Nephron progenitor cell (in vitro differentiated cells): Measurements from ENCODE around the gene RAB1B.
"Not testable (repeated sequence)": the region's sequence is repeated elsewhere in the genome, so short reads cannot be mapped to it uniquely, and the experiment has no call there.

Experiments
- DNase-seq: peaks from one replicate; pipeline ENCODE4 v3.0.0; 2021
- H3K27ac Mint-ChIP-seq: 2 replicates; pipeline ENCODE4 v1.8.0; 2021; ENCODE audit warnings: mild to moderate bottlenecking, moderate library complexity, mixed read lengths
- H3K27me3 Mint-ChIP-seq: 2 replicates; pipeline ENCODE4 v1.8.0; 2021; ENCODE audit warnings: mild to moderate bottlenecking, low read depth, mixed read lengths; ENCODE audit not compliant: poor library complexity
- H3K36me3 Mint-ChIP-seq: 2 replicates; pipeline ENCODE4 v1.8.0; 2021; ENCODE audit warnings: low read depth, mixed read lengths
- H3K4me1 Mint-ChIP-seq: 2 replicates; pipeline ENCODE4 v1.8.0; 2021; ENCODE audit warnings: mixed read lengths
- H3K4me3 Mint-ChIP-seq: 2 replicates; pipeline ENCODE4 v1.8.0; 2021; ENCODE audit warnings: mild to moderate bottlenecking, moderate library complexity, mixed read lengths
- H3K9me3 Mint-ChIP-seq: 2 replicates; pipeline ENCODE4 v1.8.0; 2021; ENCODE audit warnings: mild to moderate bottlenecking, moderate library complexity, mixed read lengths
- TF ChIP-seq, protein P1 (sequence below): fragments of 200-600 bp; sonication (generic); IDR thresholded peaks from 2 replicates; pipeline ENCODE4 v1.5.0; 2021; ENCODE audit warnings: antibody characterized with exemption

Gene RAB1B

DNA sequence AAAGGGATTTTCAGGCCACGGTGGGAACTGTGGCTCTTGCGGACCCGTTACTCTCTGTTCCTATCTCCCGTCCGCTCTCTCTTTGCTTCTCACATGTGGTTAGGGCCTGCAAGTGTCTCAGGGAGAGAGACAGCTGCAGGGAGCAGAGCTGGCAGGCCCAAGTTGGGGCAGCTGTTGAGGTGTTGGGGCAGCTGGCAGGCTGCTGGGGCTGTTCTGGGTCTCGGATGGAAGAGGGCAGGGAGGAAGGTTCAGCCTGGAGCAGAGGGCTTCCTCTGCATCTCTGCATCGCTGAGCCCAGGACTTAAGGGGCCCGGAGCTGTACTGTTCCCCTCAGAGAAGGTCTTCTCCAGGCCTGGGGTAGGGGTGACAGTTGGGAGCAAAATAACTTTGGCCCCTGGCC, 7.0 kb downstream of the RAB1B start:
- TF ChIP-seq, protein P1, sequence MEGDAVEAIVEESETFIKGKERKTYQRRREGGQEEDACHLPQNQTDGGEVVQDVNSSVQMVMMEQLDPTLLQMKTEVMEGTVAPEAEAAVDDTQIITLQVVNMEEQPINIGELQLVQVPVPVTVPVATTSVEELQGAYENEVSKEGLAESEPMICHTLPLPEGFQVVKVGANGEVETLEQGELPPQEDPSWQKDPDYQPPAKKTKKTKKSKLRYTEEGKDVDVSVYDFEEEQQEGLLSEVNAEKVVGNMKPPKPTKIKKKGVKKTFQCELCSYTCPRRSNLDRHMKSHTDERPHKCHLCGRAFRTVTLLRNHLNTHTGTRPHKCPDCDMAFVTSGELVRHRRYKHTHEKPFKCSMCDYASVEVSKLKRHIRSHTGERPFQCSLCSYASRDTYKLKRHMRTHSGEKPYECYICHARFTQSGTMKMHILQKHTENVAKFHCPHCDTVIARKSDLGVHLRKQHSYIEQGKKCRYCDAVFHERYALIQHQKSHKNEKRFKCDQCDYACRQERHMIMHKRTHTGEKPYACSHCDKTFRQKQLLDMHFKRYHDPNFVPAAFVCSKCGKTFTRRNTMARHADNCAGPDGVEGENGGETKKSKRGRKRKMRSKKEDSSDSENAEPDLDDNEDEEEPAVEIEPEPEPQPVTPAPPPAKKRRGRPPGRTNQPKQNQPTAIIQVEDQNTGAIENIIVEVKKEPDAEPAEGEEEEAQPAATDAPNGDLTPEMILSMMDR: no peak
- Mint-ChIP-seq H3K27me3 (peaks cover 13% of the 10 kb centered on the region), H3K36me3 (peaks cover 45% of the 10 kb centered on the region), H3K9me3 (no peaks in the 10 kb centered on the region), H3K4me1 (peaks cover 17% of the 10 kb centered on the region), H3K4me3 (no peak overlapping the region), H3K27ac (no peak overlapping the region)
- DNase-seq: no peak

DNA sequence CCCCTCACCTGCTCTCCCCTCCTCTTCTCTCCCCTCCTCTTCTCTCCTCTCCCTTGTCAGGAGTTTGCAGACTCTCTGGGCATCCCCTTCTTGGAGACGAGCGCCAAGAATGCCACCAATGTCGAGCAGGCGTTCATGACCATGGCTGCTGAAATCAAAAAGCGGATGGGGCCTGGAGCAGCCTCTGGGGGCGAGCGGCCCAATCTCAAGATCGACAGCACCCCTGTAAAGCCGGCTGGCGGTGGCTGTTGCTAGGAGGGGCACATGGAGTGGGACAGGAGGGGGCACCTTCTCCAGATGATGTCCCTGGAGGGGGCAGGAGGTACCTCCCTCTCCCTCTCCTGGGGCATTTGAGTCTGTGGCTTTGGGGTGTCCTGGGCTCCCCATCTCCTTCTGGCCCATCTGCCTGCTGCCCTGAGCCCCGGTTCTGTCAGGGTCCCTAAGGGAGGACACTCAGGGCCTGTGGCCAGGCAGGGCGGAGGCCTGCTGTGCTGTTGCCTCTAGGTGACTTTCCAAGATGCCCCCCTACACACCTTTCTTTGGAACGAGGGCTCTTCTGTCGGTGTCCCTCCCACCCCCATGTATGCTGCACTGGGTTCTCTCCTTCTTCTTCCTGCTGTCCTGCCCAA, 7.7 kb downstream of the RAB1B start:
- H3K27me3 Mint-ChIP-seq: peaks cover 18% of the 10 kb centered on the region
- no peaks in the 10 kb centered on the region for H3K9me3 Mint-ChIP-seq
- peaks cover 21% of the 10 kb centered on the region for H3K4me1 Mint-ChIP-seq
- TF ChIP-seq, protein P1: no peak
- peaks cover 41% of the 10 kb centered on the region for H3K36me3 Mint-ChIP-seq
- no peak for DNase-seq
- no peak overlapping the region for H3K4me3 Mint-ChIP-seq
- H3K27ac Mint-ChIP-seq: no peak overlapping the region

DNA sequence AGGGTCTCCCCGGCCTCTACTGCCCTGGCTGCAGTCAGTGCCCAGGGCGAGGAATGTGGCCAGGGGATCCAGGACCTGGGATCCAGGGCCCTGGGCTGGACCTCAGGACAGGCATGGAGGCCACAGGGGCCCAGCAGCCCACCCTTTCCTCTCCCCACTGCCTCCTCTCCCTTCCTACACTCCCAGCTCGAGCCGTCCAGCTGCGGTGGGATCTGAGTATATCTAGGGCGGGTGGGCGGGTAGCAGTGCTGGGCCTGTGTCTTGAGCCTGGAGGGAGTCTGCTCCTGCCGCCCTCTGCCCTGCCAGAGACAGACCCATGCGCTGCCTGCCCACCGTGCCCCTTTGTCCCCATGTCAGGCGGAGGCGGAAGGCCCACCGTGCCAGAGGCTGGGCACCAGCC, 8.2 kb downstream of the RAB1B start:
- peaks cover 26% of the 10 kb centered on the region for H3K4me1 Mint-ChIP-seq
- H3K4me3 Mint-ChIP-seq, DNase-seq, H3K9me3 Mint-ChIP-seq, H3K27ac Mint-ChIP-seq: not testable (repeated sequence)
- peaks cover 18% of the 10 kb centered on the region for H3K27me3 Mint-ChIP-seq
- peaks cover 40% of the 10 kb centered on the region for H3K36me3 Mint-ChIP-seq

- not testable (repeated sequence) for H3K27ac Mint-ChIP-seq, DNase-seq, H3K9me3 Mint-ChIP-seq
- Mint-ChIP-seq H3K4me1 (peaks cover 31% of the 10 kb centered on the region), H3K36me3 (peaks cover 36% of the 10 kb centered on the region), H3K27me3 (peaks cover 18% of the 10 kb centered on the region), H3K4me3 (peak overlapping the region; percentile 42)
Measured at GRCh38 chr11:66277064-66277463, 8.6 kb downstream of the RAB1B start.

DNA sequence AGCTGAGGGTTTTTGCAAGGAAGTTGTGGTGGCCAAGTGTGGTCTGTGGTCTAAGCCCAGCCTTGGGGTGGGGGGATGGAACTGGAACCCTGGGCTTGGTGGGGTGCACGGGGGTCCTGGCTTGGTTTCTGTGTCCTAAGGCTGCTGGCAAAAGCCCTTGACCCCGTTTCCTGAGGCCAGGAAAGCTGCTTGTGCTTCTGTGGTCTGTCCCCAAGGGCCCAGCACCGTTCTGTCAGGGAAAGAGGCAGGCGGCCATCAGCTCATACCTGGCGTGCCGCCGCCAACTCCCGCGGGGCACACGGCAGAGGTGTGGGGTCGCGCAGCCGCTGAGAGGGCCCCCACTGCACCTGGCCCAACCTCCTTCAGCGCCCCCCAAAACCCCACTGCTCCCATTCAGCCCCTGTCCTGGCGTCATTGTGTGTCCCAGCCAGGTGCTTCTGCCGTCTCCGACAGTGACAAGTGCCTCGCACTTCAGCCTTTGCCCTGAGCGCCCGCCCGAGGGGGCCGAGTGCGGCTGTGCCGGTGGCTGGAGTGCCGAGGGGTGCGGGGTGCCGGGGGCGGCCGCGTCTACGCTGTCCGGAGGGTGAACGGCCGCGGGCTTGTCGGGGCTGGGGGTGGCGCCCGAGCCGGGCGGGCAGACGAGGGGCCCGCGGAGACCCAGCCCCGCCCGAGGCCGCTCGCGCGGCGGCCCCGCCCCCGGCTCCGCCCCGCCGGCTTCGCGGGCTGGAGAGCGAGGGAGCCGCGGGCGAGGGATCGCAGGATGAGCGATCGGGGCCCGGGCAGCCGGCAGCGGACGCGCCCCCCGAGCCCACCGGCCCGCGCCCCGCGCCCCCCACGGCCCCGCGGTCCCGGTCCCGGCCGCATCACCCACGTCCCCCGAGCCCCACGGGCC, 9.3 kb downstream of the RAB1B start, which contains the start of gene CNIH2:
TSS of gene CNIH2 (plus strand) at position 705 of the 892 bp plus-strand sequence. CDS start 282 bp downstream, outside the sequence.
- Mint-ChIP-seq H3K4me3 (peak within 1 kb of the TSS; percentile 73), H3K9me3 (no peaks in the 10 kb centered on the region), H3K4me1 (peaks cover 35% of the 10 kb centered on the region), H3K27ac (no peak within 1 kb of the TSS), H3K27me3 (peaks cover 18% of the 10 kb centered on the region), H3K36me3 (peaks cover 29% of the 10 kb centered on the region)
- peak; percentile 77 for DNase-seq
- TF ChIP-seq, protein P1: no peak

DNA sequence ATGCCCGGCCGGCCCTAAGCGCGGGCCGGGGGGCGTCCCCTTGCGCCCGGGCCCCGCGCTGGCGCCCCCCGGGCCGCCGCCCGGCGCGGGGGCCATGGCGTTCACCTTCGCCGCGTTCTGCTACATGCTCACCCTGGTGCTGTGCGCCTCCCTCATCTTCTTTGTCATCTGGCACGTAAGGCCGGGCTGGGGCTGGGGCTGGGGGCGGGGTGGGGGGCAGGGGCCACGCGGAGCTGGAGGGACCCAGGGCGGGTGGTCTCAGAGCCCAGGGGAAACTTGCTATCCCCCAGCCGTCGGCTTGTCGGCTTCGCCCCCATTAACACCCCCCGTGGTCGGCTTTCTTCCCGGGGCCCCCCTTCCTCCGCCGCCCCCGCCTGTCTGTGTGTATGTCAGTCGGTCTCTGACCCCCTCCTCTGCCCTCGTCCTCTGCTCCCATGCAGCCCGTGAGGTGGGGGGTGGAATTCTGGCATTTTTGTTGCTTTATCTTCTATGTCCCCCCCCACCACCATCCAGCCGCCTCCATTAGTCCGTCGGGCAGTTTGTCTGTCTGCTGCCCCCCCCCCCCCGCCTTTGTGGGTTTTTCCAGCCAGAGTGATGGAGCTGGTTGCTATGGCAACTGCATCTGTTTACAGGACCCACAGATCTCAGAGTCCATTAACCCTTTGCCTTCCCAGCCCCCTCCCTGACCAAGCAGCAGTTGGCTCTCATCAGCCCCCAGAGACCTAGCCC, 10.1 kb downstream of the RAB1B start:
- peaks cover 18% of the 10 kb centered on the region for H3K27me3 Mint-ChIP-seq
- peak overlapping the region; percentile 73 for H3K4me3 Mint-ChIP-seq
- no peak overlapping the region for H3K27ac Mint-ChIP-seq
- TF ChIP-seq, protein P1: no peak
- peaks cover 21% of the 10 kb centered on the region for H3K36me3 Mint-ChIP-seq
- no peaks in the 10 kb centered on the region for H3K9me3 Mint-ChIP-seq
- DNase-seq: no peak
- H3K4me1 Mint-ChIP-seq: peaks cover 37% of the 10 kb centered on the region
